Testis (tissue), 2 donors: ENCODE measurements around the gene PTPN6.

Source experiments
- POLR2A ChIP-seq: fragments of 450-650 bp; IDR thresholded peaks from one replicate; pipeline ENCODE4 v1.6.1; 2017; ENCODE audit warnings: antibody characterized with exemption, mild to moderate bottlenecking, moderate library complexity
- TF ChIP-seq, protein P1 (sequence below), 3 experiments: fragments of 450-650 bp in 2 of 3; fragments of 200-600 bp in 1 of 3; sonication (generic) in 1 of 3; IDR thresholded peaks; one replicate each; pipeline ENCODE4 v1.5.1; 2016 to 2019; ENCODE audit warnings: antibody characterized with exemption in 3 of 3, mild to moderate bottlenecking in 2 of 3, moderate library complexity in 1 of 3

DNA sequence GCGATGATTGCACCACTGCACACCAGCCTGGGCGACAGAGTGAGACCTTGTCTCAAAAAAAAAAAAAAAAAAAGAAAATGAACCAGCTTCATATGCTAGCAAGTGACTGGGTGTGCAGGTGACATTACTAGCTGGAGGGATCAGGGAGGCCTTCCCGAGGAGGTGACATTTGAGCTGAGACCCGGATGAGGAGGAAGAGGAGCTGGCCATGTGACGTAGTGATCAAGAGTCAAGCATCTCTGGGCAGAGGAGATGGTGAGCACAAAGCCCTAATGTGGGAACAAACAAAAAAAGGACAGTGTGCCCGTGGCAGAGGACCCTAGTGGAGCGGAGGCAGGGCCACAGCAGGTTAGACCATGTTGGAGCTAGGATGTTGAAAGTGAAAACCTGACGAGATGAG lies 3.5 kb upstream of the PTPN6 start:
- TF ChIP-seq, protein P1, sequence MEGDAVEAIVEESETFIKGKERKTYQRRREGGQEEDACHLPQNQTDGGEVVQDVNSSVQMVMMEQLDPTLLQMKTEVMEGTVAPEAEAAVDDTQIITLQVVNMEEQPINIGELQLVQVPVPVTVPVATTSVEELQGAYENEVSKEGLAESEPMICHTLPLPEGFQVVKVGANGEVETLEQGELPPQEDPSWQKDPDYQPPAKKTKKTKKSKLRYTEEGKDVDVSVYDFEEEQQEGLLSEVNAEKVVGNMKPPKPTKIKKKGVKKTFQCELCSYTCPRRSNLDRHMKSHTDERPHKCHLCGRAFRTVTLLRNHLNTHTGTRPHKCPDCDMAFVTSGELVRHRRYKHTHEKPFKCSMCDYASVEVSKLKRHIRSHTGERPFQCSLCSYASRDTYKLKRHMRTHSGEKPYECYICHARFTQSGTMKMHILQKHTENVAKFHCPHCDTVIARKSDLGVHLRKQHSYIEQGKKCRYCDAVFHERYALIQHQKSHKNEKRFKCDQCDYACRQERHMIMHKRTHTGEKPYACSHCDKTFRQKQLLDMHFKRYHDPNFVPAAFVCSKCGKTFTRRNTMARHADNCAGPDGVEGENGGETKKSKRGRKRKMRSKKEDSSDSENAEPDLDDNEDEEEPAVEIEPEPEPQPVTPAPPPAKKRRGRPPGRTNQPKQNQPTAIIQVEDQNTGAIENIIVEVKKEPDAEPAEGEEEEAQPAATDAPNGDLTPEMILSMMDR (IDR thresholded peaks at IDR 0.05) = no peak
- TF ChIP-seq POLR2A = no peak
